ENCODE data around the gene CFAP100.

Gene CFAP100

GRCh38 chr3:126446791-126447190, 52.1 kb downstream of the CFAP100 start:
- DNase-seq = no peak

GRCh38 chr3:126447456-126448106, 52.9 kb downstream of the CFAP100 start:
- DNase-seq = no peak

GRCh38 chr3:126448136-126448892, 53.6 kb downstream of the CFAP100 start:
- no peak for DNase-seq

- DNase-seq = no peak
Observed at GRCh38 chr3:126448893-126449180, 54.1 kb downstream of the CFAP100 start.

GRCh38 chr3:126449621-126450051, 54.9 kb downstream of the CFAP100 start:
- DNase-seq = no peak

- no peak for DNase-seq
Observed at GRCh38 chr3:126450219-126450618, 55.5 kb downstream of the CFAP100 start.

- DNase-seq = no peak
Observed at GRCh38 chr3:126450744-126451143, 56.0 kb downstream of the CFAP100 start.

- DNase-seq = no peak
Observed at GRCh38 chr3:126451511-126451910, 56.8 kb downstream of the CFAP100 start.

- DNase-seq = no peak
Observed at GRCh38 chr3:126452213-126452612, 57.5 kb downstream of the CFAP100 start.

GRCh38 chr3:126454025-126454424, 59.3 kb downstream of the CFAP100 start:
- no peak for DNase-seq

- DNase-seq = no peak
Observed at GRCh38 chr3:126454437-126455198, 59.9 kb downstream of the CFAP100 start.

GRCh38 chr3:126456211-126456610, 61.5 kb downstream of the CFAP100 start:
- DNase-seq = no peak

- no peak for DNase-seq
Observed at GRCh38 chr3:126456766-126457388, 62.2 kb downstream of the CFAP100 start.

- no peak for DNase-seq
Observed at GRCh38 chr3:126459111-126459762, 64.5 kb downstream of the CFAP100 start.

GRCh38 chr3:126459763-126460127, 65.0 kb downstream of the CFAP100 start:
- no peak for DNase-seq

- DNase-seq = no peak
Observed at GRCh38 chr3:126460381-126460780, 65.7 kb downstream of the CFAP100 start.

GRCh38 chr3:126461450-126462070, 66.9 kb downstream of the CFAP100 start:
- DNase-seq = no peak

- no peak for DNase-seq
Observed at GRCh38 chr3:126463521-126463920, 68.8 kb downstream of the CFAP100 start.

GRCh38 chr3:126464093-126464492, 69.4 kb downstream of the CFAP100 start:
- no peak for DNase-seq

- DNase-seq = no peak
Observed at GRCh38 chr3:126464494-126464893, 69.8 kb downstream of the CFAP100 start.

GRCh38 chr3:126464997-126465396, 70.3 kb downstream of the CFAP100 start:
- no peak for DNase-seq

- no peak for DNase-seq
Observed at GRCh38 chr3:126465928-126466544, 71.3 kb downstream of the CFAP100 start.
